Thoracic aorta (tissue), 2 donors: ENCODE data around the gene ATAD1. TPM values are rescaled to one million over a fixed set of nuclear protein-coding genes. Genes with fewer than 3 reads are reported as not detected.
A peak's percentile ranks its signal among the peaks of the same experiment; 100 is the strongest.

Experiments used
- ATAC-seq: fragments of 150-250 bp; one replicate; pipeline ENCODE4 v1.8.0; 2017; ENCODE audit warnings: low read depth; ENCODE audit not compliant: insufficient number of reproducible peaks, low FRiP score
- DNase-seq: peaks from one replicate; pipeline ENCODE4 v3.0.0-alpha.2; 2020; ENCODE audit warnings: low spot score
- H3K27ac ChIP-seq, 2 donors: fragments of 200-600 bp; sonication (generic); 1 replicate in 1 of 2; 2 replicates in 1 of 2; pipeline ENCODE4 v1.5.1; 2016; ENCODE audit warnings: mild to moderate bottlenecking in 2 of 2, moderate library complexity in 2 of 2
- H3K27me3 ChIP-seq: fragments of 200-600 bp; sonication (generic); replicated peaks from 2 replicates; pipeline ENCODE4 v1.6.0; 2016; ENCODE audit warnings: mild to moderate bottlenecking; ENCODE audit not compliant: insufficient read depth
- H3K36me3 ChIP-seq: fragments of 200-600 bp; sonication (generic); one replicate; pipeline ENCODE4 v1.5.1; 2016
- H3K4me1 ChIP-seq, 2 donors: fragments of 200-600 bp; sonication (generic); 1 replicate in 1 of 2; 2 replicates in 1 of 2; pipeline versions ENCODE4 v1.5.1 to v1.6.0; 2016; ENCODE audit warnings: low read depth in 2 of 2, mild to moderate bottlenecking in 1 of 2; ENCODE audit not compliant: control insufficient read depth in 1 of 2
- H3K4me3 ChIP-seq: fragments of 200-600 bp; sonication (generic); 2 replicates; pipeline ENCODE4 v1.5.1; 2016; ENCODE audit warnings: mild to moderate bottlenecking
- H3K9me3 ChIP-seq: fragments of 200-600 bp; sonication (generic); 2 replicates; pipeline ENCODE4 v1.5.1; 2016
- CTCF ChIP-seq: fragments of 200-600 bp; sonication (generic); IDR thresholded peaks from one replicate; pipeline ENCODE4 v1.5.1; 2019; ENCODE audit warnings: antibody characterized with exemption
- total RNA-seq, 2 donors: library from RNA; depleted of rRNA; stranded (reverse); fragments of >200 nt; gene quantifications; one replicate each; pipeline versions ENCODE4 v1.1.0 to v1.2.3, GENCODE V29; 2016

The ATAD1 gene
- total RNA-seq, 2 donors from 2014 or later, result 25.3 to 29.1 TPM

DNA sequence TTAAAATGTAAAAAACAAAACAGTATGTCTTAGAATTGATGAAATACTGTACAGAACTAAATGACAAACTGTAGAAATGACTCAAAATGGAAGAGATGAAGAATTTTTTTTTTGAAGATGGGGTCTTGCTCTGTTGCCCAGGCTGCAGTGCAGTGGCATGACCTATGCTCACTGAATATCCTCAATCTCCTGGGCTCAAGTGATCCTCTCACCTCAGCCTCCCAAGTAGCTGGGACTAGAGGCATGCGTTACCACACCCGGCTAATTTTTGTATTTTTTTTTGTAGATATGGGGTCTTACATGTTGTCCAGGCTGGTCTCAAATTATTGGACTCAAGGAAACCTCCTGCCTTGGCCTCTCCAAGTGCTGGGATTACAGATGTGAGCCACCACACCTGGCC lies 36.5 kb downstream of the ATAD1 start:
- ATAC-seq (no peak), DNase-seq (no peak)
- Histone ChIP-seq H3K27me3 (no peaks in the 10 kb centered on the region), H3K27ac (no peak overlapping the region), H3K4me3 (no peak overlapping the region), H3K4me1 (no peaks in the 10 kb centered on the region), H3K36me3 (peaks cover 3% of the 10 kb centered on the region), H3K9me3 (no peaks in the 10 kb centered on the region)
- no peak for TF ChIP-seq CTCF

DNA sequence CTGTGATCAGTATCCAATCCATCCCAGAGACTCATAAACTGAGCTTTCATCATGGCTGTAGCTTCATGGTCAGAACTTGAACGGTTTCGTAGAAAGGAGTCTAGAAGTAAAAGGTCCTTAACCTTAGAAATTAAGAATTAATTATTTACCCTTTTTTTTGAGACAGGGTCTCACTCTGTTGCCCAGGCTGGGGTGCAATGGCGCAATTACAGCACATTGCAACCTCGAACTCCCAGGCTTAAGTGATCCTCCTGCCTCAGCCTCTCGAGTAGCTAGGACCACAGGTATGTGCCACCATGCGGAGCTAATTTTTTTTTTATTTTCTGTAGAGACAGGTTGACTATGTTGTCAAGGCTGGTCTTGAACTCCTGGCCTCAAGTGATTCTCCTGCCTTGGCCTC lies 41.7 kb downstream of the ATAD1 start:
- no peaks in the 10 kb centered on the region for H3K9me3 ChIP-seq
- peaks cover 0 to 2% of the 10 kb centered on the region in 2 donors for H3K4me1 ChIP-seq
- H3K27ac ChIP-seq, result no peak overlapping the region
- H3K36me3 ChIP-seq, result no peaks in the 10 kb centered on the region
- no peak for TF ChIP-seq CTCF
- DNase-seq (no peak), ATAC-seq (no peak)
- H3K4me3 ChIP-seq, result no peak overlapping the region
- no peaks in the 10 kb centered on the region for H3K27me3 ChIP-seq

GRCh38 chr10:87775766-87776165 lies 42.3 kb downstream of the ATAD1 start:
- Histone ChIP-seq H3K4me3 (no peak overlapping the region), H3K27me3 (no peaks in the 10 kb centered on the region), H3K36me3 (no peaks in the 10 kb centered on the region), H3K27ac (no peak overlapping the region), H3K4me1 (peaks cover 0 to 2% of the 10 kb centered on the region in 2 donors), H3K9me3 (no peaks in the 10 kb centered on the region)
- DNase-seq (no peak), ATAC-seq (no peak)
- TF ChIP-seq CTCF, result no peak

- Histone ChIP-seq H3K4me1 (peaks cover 0 to 2% of the 10 kb centered on the region in 2 donors), H3K36me3 (peaks cover 8% of the 10 kb centered on the region), H3K27me3 (no peaks in the 10 kb centered on the region), H3K4me3 (no peak overlapping the region), H3K27ac (no peak overlapping the region), H3K9me3 (no peaks in the 10 kb centered on the region)
- ATAC-seq, result no peak
- TF ChIP-seq CTCF, result peak; percentile 40
- DNase-seq, result no peak
Observed at GRCh38 chr10:87771871-87772500, 46.0 kb downstream of the ATAD1 start.

DNA sequence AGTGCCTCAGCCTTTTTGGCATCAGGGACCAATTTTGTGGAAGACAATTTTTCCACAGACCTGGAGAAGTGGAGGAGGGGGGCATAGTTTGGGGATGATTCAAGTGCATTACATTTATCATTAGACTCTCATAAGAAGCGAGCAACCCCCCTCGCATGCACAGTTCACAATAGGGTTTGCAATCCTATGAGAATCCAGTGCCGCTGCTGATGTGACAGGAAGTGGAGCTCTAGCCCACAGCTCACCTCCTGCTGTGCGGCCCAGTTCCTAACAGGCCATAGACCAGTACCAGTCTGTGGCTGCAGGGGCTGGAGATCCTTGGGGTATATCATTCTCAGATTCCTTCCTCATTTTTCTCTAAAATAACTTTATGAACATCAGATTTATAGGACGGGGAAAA lies 50.8 kb downstream of the ATAD1 start:
- ATAC-seq (no peak), DNase-seq (no peak)
- no peak overlapping the region for H3K4me3 ChIP-seq
- no peaks in the 10 kb centered on the region for H3K4me1 ChIP-seq
- no peak for TF ChIP-seq CTCF
- H3K9me3 ChIP-seq, result no peaks in the 10 kb centered on the region
- peaks cover 8% of the 10 kb centered on the region for H3K36me3 ChIP-seq
- no peak overlapping the region for H3K27ac ChIP-seq
- no peaks in the 10 kb centered on the region for H3K27me3 ChIP-seq
